Mucosa of gallbladder (tissue), 1 donor: ENCODE measurements around the gene OR6C74. TPM values are rescaled to one million over a fixed set of nuclear protein-coding genes. Genes with fewer than 3 reads are reported as not detected.

Experiments
- DNase-seq: peaks from one replicate; pipeline ENCODE4 v3.0.0-alpha.2; 2020; ENCODE audit warnings: low spot score
- total RNA-seq: library from RNA; stranded (reverse); gene quantifications from one replicate; pipeline ENCODE4 v1.2.1, GENCODE V29; 2021
- donor health status: DM: no; HTN: no; CAD: no.

OR6C74 gene
- not detected for total RNA-seq

- no peak for DNase-seq
Measured at GRCh38 chr12:55244309-55244708, at the start of gene OR6C74. Gene OR6C74 (plus strand): TSS chr12:55244609. CDS start chr12:55247288, 2,679 bp downstream.

- no peak for DNase-seq
Measured at GRCh38 chr12:55220725-55221124, 23.7 kb upstream of the OR6C74 start, which contains the start of gene OR10A7. Gene OR10A7 (plus strand): TSS chr12:55221025. CDS start chr12:55221025, 0 bp downstream.

GRCh38 chr12:55226523-55226922 is 17.9 kb upstream of the OR6C74 start:
- DNase-seq = no peak

- DNase-seq = no peak
Measured at GRCh38 chr12:55227643-55228042, 16.8 kb upstream of the OR6C74 start.

DNA sequence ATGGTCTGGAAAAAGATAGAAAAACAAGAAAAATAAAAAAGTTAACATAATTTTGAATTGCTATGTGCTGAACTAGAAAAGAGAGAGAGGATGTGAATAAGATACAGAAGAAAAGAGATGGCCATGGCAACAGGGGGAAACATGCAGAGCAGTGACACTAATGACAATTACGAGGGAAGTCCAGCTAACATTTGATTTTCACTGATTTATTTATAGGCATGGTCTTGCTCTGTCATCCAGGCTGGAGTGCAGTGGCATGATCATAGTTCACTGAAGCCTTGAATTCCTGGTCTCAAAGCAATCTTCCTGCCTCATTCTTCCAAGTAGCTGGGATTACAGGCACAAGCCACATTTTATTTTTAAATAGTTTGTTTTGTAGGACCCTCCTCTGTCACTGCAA is 1.8 kb downstream of the OR6C74 start:
- DNase-seq = no peak

GRCh38 chr12:55250944-55251343 is 6.5 kb downstream of the OR6C74 start:
- no peak for DNase-seq

- DNase-seq = no peak
Measured at GRCh38 chr12:55253281-55253680, 8.9 kb downstream of the OR6C74 start.

DNA sequence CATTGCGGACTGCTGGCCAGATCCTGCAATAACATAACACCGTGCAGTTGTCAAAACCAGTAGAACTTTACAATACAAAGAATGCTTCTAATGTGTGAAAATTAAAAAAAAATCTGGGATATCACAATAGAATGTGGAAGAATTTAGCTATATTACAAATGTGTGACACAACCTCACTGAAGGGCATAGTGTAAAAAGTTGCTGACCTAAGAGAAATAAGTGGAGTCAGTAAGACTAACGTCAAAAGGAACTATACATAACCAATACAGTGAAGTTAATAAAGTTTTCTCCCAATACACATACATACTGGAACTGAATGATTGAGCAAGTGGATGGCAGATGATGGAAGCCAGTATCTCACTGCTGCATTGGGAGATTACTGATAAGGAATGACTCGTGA is 12.4 kb downstream of the OR6C74 start:
- DNase-seq = no peak

DNA sequence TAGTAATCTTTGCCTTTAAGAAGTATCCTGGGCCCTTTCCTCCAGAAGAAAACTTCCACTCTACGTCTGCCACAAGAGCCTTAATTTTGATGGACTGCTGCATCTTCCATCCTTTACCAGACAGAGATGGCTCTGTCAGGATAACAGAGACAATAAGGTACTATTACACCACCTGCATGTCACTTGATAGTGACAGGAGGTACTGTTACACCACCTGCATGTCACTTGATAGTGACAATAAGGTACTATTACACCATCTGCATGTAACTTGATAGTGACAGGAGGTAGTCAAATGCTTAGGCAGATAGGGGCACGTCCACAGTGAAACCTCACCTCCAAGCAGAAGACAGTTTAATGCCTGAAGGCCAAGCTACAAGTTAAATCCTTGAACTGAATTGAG is 13.9 kb downstream of the OR6C74 start:
- DNase-seq = no peak

DNA sequence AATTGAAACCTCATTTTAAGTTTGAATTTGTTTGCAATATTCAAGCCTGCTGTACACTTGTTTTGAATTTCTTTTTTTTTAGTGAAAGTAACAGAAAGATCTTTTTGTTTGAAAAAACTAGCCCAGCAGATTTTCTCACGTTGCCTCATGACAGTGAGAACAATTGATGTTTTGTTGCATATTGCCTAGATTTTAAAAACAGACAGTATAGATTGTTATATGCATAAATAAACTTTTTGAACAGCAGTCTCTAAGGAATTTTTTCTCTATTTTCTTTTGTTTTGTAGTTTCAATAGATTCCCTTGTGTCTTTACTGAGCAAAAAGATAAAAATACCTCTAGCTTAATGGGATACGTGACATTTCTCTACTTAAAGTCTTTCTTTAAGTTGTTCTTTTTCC is 36.6 kb downstream of the OR6C74 start:
- no peak for DNase-seq

DNA sequence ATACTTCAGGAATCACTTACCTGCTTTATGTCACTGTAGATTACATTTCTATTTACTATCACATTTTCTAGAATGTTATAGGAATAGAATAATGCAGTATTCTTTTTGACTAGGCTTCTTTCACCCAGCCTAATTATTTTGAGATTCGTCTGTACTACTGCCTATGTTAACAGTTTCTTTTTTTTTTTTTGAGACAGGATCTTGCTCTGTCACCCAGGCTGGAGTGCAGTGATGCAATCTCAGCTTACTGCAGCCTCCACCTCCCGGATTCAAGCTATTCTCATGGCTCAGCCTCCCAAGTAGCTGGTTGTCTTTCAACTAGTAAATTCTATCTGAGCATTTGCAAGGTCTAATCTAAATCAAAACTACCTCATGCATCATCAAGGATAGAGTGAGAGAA is 45.6 kb downstream of the OR6C74 start:
- no peak for DNase-seq

Other genes starting within 250 kb of the OR6C74 start
- gene NEUROD4, start 224.6 kb upstream of the OR6C74 start, total RNA-seq = not detected
- not detected for gene OR9K2, start 118.2 kb upstream of the OR6C74 start, total RNA-seq
- gene OR10A7, start 23.6 kb upstream of the OR6C74 start, total RNA-seq = not detected
- gene OR6C6, start 52.0 kb downstream of the OR6C74 start, total RNA-seq = not detected
- gene OR6C1, start 69.7 kb downstream of the OR6C74 start, total RNA-seq = not detected
- gene OR6C3, start 86.1 kb downstream of the OR6C74 start, total RNA-seq = not detected
- gene OR6C75, start 118.4 kb downstream of the OR6C74 start, total RNA-seq = not detected
- not detected for gene OR6C65, start 155.9 kb downstream of the OR6C74 start, total RNA-seq
- gene OR6C76, start 181.6 kb downstream of the OR6C74 start, total RNA-seq = not detected
- not detected for gene OR6C2, start 199.5 kb downstream of the OR6C74 start, total RNA-seq
- gene OR6C70, start 225.5 kb downstream of the OR6C74 start, total RNA-seq = not detected
- gene OR6C68, start 247.8 kb downstream of the OR6C74 start, total RNA-seq = not detected